ENCODE measurements around the gene ADPRHL1.
A peak's percentile ranks its signal among the peaks of the same experiment; 100 is the strongest.
"Not testable (repeated sequence)": the region's sequence is repeated elsewhere in the genome, so short reads cannot be mapped to it uniquely, and the experiment has no call there.

ADPRHL1 gene

GRCh38 chr13:113452466-113452865 lies 822 bp downstream of the ADPRHL1 start:
- no peak for DNase-seq

GRCh38 chr13:113451951-113452421 lies 1.3 kb downstream of the ADPRHL1 start:
- DNase-seq, result no peak

GRCh38 chr13:113450861-113451620 lies 2.2 kb downstream of the ADPRHL1 start:
- DNase-seq, result not testable (repeated sequence)

GRCh38 chr13:113450348-113450744 lies 2.9 kb downstream of the ADPRHL1 start:
- DNase-seq, result not testable (repeated sequence)

GRCh38 chr13:113449693-113450347 lies 3.5 kb downstream of the ADPRHL1 start:
- DNase-seq, result no peak

GRCh38 chr13:113448885-113449692 lies 4.2 kb downstream of the ADPRHL1 start:
- DNase-seq, result peak; percentile 8

GRCh38 chr13:113448545-113448884 lies 4.8 kb downstream of the ADPRHL1 start:
- DNase-seq, result no peak

- DNase-seq, result no peak
Measured at GRCh38 chr13:113447596-113447995, 5.7 kb downstream of the ADPRHL1 start.

- DNase-seq, result no peak
Measured at GRCh38 chr13:113446488-113446854, 6.8 kb downstream of the ADPRHL1 start.

GRCh38 chr13:113445791-113446487 lies 7.3 kb downstream of the ADPRHL1 start:
- no peak for DNase-seq

- DNase-seq, result no peak
Measured at GRCh38 chr13:113443991-113444390, 9.3 kb downstream of the ADPRHL1 start.

- no peak for DNase-seq
Measured at GRCh38 chr13:113442985-113443362, 10.3 kb downstream of the ADPRHL1 start.

GRCh38 chr13:113442354-113442984 lies 10.8 kb downstream of the ADPRHL1 start:
- no peak for DNase-seq

GRCh38 chr13:113441661-113442060 lies 11.6 kb downstream of the ADPRHL1 start:
- DNase-seq, result no peak

- no peak for DNase-seq
Measured at GRCh38 chr13:113437408-113438010, 15.8 kb downstream of the ADPRHL1 start.

- DNase-seq, result not testable (repeated sequence)
Measured at GRCh38 chr13:113436866-113437265, 16.4 kb downstream of the ADPRHL1 start.

GRCh38 chr13:113435907-113436306 lies 17.4 kb downstream of the ADPRHL1 start:
- DNase-seq, result not testable (repeated sequence)

GRCh38 chr13:113433391-113433916 lies 19.8 kb downstream of the ADPRHL1 start:
- DNase-seq, result no peak

GRCh38 chr13:113432506-113433270 lies 20.6 kb downstream of the ADPRHL1 start:
- DNase-seq, result no peak

- no peak for DNase-seq
Measured at GRCh38 chr13:113431171-113431570, 22.1 kb downstream of the ADPRHL1 start.
